Astrocyte (in vitro differentiated cells and primary cell): Measurements from ENCODE around the gene CHP1. TPM values are rescaled to one million over a fixed set of nuclear protein-coding genes. Genes with fewer than 3 reads are reported as not detected.

Experiments used
- DNase-seq: peaks from one replicate; pipeline ENCODE4 v3.0.0-alpha.2; 2010; ENCODE audit warnings: low read depth
- FAIRE-seq: peaks from 2 replicates; lab custom pipeline; 2011; peaks lifted over from hg19 to GRCh38; lab: Jason Lieb, UNC
- H2AFZ ChIP-seq: 2 replicates; pipeline ENCODE4 v1.6.0; 2012; ENCODE audit warnings: low read depth, low read length, inconsistent platforms
- H3K27ac ChIP-seq: 2 replicates; pipeline ENCODE4 v1.5.1; 2011; ENCODE audit warnings: low read depth, low read length, inconsistent platforms
- H3K27me3 ChIP-seq: 2 replicates; pipeline ENCODE4 v1.6.0; 2011; ENCODE audit warnings: low read length, inconsistent platforms; ENCODE audit not compliant: insufficient read depth
- H3K36me3 ChIP-seq: 2 replicates; pipeline ENCODE4 v1.5.1; 2011; ENCODE audit warnings: low read length, inconsistent platforms; ENCODE audit not compliant: insufficient read depth
- H3K4me1 ChIP-seq: 2 replicates; pipeline ENCODE4 v1.5.1; 2011; ENCODE audit warnings: low read length, inconsistent platforms; ENCODE audit not compliant: insufficient read depth
- H3K4me2 ChIP-seq: 2 replicates; pipeline ENCODE4 v1.6.0; 2012; ENCODE audit warnings: low read length, inconsistent platforms
- H3K4me3 ChIP-seq: 2 replicates; pipeline ENCODE4 v1.5.1; 2011; ENCODE audit warnings: low read depth, mild to moderate bottlenecking, low read length, inconsistent platforms; ENCODE audit not compliant: insufficient read depth
- H3K79me2 ChIP-seq: 2 replicates; pipeline ENCODE4 v1.6.0; 2012; ENCODE audit warnings: mild to moderate bottlenecking, low read length, inconsistent platforms; ENCODE audit not compliant: insufficient read depth
- H3K9ac ChIP-seq: 2 replicates; pipeline ENCODE4 v1.6.0; 2012; ENCODE audit warnings: mild to moderate bottlenecking, low read length, inconsistent platforms
- H3K9me3 ChIP-seq: 2 replicates; pipeline ENCODE4 v1.5.1; 2012; ENCODE audit warnings: low read depth, mild to moderate bottlenecking, low read length, inconsistent platforms; ENCODE audit not compliant: insufficient read depth
- H4K20me1 ChIP-seq: 2 replicates; pipeline ENCODE4 v1.6.0; 2012; ENCODE audit warnings: low read length, inconsistent platforms; ENCODE audit not compliant: insufficient read depth
- H3K27ac Mint-ChIP-seq: one replicate; pipeline ENCODE4 v1.8.0; 2021; ENCODE audit warnings: mild to moderate bottlenecking, mixed read lengths; ENCODE audit not compliant: unreplicated experiment
- H3K27me3 Mint-ChIP-seq: one replicate; pipeline ENCODE4 v1.8.0; 2021; ENCODE audit warnings: low read depth, mixed read lengths; ENCODE audit not compliant: unreplicated experiment
- H3K36me3 Mint-ChIP-seq: one replicate; pipeline ENCODE4 v1.8.0; 2021; ENCODE audit warnings: low read depth, mixed read lengths; ENCODE audit not compliant: unreplicated experiment
- H3K4me1 Mint-ChIP-seq: one replicate; pipeline ENCODE4 v1.8.0; 2021; ENCODE audit warnings: low read depth, mixed read lengths; ENCODE audit not compliant: unreplicated experiment
- H3K4me3 Mint-ChIP-seq: one replicate; pipeline ENCODE4 v1.8.0; 2021; ENCODE audit warnings: mild to moderate bottlenecking, moderate library complexity, mixed read lengths; ENCODE audit not compliant: unreplicated experiment
- H3K9me3 Mint-ChIP-seq: one replicate; pipeline ENCODE4 v1.8.0; 2021; ENCODE audit warnings: mild to moderate bottlenecking, mixed read lengths; ENCODE audit not compliant: unreplicated experiment
- EZH2 ChIP-seq: IDR thresholded peaks from 2 replicates; pipeline ENCODE4 v1.6.1; 2012; ENCODE audit warnings: mild to moderate bottlenecking, low read length, inconsistent platforms; ENCODE audit not compliant: insufficient read depth
- total RNA-seq: library from RNA; stranded (reverse); gene quantifications from 2 replicates; pipeline ENCODE4 v1.2.1, GENCODE V29; 2021
- TF ChIP-seq, protein P1 (sequence below): IDR thresholded peaks from 2 replicates; pipeline ENCODE4 v1.5.1; 2011; ENCODE audit warnings: low read depth, mild to moderate bottlenecking, inconsistent platforms, low read length, moderate library complexity; ENCODE audit not compliant: insufficient read depth

The CHP1 gene
- total RNA-seq, 1 donor from 2014 or later = 101 TPM

DNA sequence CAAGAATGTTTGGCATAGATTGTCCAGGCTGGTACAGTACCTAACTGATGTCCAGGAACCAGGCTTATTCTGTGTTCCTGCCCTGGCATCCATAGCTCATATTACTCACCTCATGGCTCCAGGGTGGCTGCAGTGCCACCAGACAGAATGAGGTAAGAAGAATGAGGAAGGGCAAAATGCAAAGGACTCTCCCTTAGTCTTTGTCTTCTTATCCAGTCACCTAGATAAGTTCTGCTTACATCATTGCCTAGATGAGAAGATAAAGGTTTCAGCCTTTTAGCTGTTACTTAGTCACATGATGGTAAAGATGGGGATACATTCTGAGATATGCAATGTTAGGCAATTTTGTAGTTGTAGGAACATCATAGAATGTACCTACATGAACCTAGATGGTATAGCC is 45.8 kb downstream of the CHP1 start:
- Mint-ChIP-seq H3K4me3 (no peak overlapping the region), H3K36me3 (peaks cover 5% of the 10 kb centered on the region), H3K4me1 (peaks cover 4% of the 10 kb centered on the region), H3K27me3 (no peaks in the 10 kb centered on the region), H3K9me3 (no peaks in the 10 kb centered on the region), H3K27ac (no peak overlapping the region)
- Histone ChIP-seq H3K4me3 (no peak overlapping the region), H3K27me3 (no peaks in the 10 kb centered on the region), H3K4me1 (peaks cover 9% of the 10 kb centered on the region), H3K27ac (no peak overlapping the region), H3K79me2 (no peaks in the 10 kb centered on the region), H2AFZ (no peak overlapping the region), H3K36me3 (peaks cover 28% of the 10 kb centered on the region), H3K4me2 (no peak overlapping the region), H4K20me1 (no peaks in the 10 kb centered on the region), H3K9ac (no peak overlapping the region), H3K9me3 (no peaks in the 10 kb centered on the region)
- no peak for FAIRE-seq
- no peak for DNase-seq
- TF ChIP-seq, protein P1, sequence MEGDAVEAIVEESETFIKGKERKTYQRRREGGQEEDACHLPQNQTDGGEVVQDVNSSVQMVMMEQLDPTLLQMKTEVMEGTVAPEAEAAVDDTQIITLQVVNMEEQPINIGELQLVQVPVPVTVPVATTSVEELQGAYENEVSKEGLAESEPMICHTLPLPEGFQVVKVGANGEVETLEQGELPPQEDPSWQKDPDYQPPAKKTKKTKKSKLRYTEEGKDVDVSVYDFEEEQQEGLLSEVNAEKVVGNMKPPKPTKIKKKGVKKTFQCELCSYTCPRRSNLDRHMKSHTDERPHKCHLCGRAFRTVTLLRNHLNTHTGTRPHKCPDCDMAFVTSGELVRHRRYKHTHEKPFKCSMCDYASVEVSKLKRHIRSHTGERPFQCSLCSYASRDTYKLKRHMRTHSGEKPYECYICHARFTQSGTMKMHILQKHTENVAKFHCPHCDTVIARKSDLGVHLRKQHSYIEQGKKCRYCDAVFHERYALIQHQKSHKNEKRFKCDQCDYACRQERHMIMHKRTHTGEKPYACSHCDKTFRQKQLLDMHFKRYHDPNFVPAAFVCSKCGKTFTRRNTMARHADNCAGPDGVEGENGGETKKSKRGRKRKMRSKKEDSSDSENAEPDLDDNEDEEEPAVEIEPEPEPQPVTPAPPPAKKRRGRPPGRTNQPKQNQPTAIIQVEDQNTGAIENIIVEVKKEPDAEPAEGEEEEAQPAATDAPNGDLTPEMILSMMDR = no peak
- no peak for TF ChIP-seq EZH2

DNA sequence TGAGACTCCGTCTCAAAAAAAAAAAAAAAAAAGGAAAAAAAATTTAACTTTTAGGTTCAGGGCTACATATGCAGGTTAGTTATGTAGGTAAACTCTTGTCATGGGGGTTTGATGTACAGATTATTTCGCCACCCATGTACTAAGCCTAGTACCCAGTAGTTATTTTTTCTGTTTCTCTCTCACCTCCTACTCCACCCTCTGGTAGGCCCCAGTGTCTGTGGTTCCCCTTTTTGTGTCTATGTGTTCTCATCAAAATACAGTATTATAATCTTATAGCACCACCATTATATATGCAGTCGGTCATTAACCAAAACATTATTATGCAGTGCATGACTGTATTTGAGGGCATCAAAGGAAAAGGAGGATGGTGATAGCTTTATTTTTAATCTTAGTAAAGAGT is 47.3 kb downstream of the CHP1 start:
- peaks cover 5% of the 10 kb centered on the region for H3K36me3 Mint-ChIP-seq
- peaks cover 28% of the 10 kb centered on the region for H3K36me3 ChIP-seq
- H3K79me2 ChIP-seq = no peaks in the 10 kb centered on the region
- H3K4me3 Mint-ChIP-seq = no peak overlapping the region
- H4K20me1 ChIP-seq = no peaks in the 10 kb centered on the region
- no peak overlapping the region for H2AFZ ChIP-seq
- no peak overlapping the region for H3K9ac ChIP-seq
- H3K27ac ChIP-seq = no peak overlapping the region
- no peak overlapping the region for H3K4me2 ChIP-seq
- no peak overlapping the region for H3K4me3 ChIP-seq
- H3K4me1 Mint-ChIP-seq = peaks cover 4% of the 10 kb centered on the region
- no peaks in the 10 kb centered on the region for H3K27me3 Mint-ChIP-seq
- no peaks in the 10 kb centered on the region for H3K9me3 Mint-ChIP-seq
- H3K27me3 ChIP-seq = no peaks in the 10 kb centered on the region
- H3K4me1 ChIP-seq = peaks cover 14% of the 10 kb centered on the region
- H3K27ac Mint-ChIP-seq = no peak overlapping the region
- DNase-seq (no peak), FAIRE-seq (no peak)
- no peaks in the 10 kb centered on the region for H3K9me3 ChIP-seq
- TF ChIP-seq, protein P1 = no peak
- TF ChIP-seq EZH2 = no peak

DNA sequence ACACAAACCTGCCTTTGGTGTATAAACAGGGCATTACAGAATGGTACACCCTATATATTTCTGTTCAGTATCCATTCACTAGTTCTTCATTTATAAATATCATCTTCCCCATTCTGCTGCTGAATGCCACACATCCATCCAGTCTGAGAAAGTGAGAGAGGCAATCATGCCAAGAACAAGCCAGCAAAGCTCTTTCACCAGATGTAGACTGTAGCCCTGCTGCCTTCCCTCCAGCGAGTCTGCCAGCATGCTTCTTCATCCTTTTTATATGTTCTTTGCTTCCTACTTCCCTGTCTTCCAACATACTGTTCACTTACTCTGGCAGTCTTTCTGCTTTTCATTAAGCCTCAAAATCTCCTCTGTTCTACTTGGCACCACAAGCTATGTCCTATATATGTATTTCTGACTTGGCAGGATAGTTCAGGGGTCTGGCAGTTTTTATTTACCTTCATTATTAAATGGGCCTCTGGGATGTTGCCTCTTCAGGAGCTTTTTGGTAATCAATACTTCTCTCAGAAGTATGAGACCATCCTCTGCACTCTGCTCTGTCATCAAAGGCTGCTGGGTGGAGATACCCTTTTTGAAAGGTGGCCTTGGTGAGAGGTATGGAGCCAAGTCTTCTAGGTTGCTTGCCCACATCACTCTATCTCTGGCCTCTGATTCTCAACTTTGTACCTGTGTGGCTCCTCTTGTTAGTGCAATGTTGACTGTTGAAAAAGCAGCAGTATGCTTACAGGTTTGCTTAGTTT is 48.6 kb downstream of the CHP1 start:
- peaks cover 24% of the 10 kb centered on the region for H3K36me3 ChIP-seq
- H3K27me3 Mint-ChIP-seq = no peaks in the 10 kb centered on the region
- DNase-seq (no peak), FAIRE-seq (no peak)
- H3K9me3 ChIP-seq = no peaks in the 10 kb centered on the region
- H3K4me3 ChIP-seq = no peak overlapping the region
- H3K27ac ChIP-seq = no peak overlapping the region
- H3K9me3 Mint-ChIP-seq = no peaks in the 10 kb centered on the region
- H3K27ac Mint-ChIP-seq = no peak overlapping the region
- H3K4me1 Mint-ChIP-seq = peaks cover 7% of the 10 kb centered on the region
- no peak overlapping the region for H3K4me2 ChIP-seq
- peaks cover 9% of the 10 kb centered on the region for H3K79me2 ChIP-seq
- H2AFZ ChIP-seq = no peak overlapping the region
- TF ChIP-seq, protein P1 = no peak
- H3K36me3 Mint-ChIP-seq = peaks cover 5% of the 10 kb centered on the region
- H3K27me3 ChIP-seq = no peaks in the 10 kb centered on the region
- peaks cover 16% of the 10 kb centered on the region for H3K4me1 ChIP-seq
- peaks cover 1% of the 10 kb centered on the region for H4K20me1 ChIP-seq
- no peak overlapping the region for H3K9ac ChIP-seq
- no peak overlapping the region for H3K4me3 Mint-ChIP-seq
